ENCODE data around the gene CBL. TPM values are rescaled to one million over a fixed set of nuclear protein-coding genes. Genes with fewer than 3 reads are reported as not detected.
A peak's percentile ranks its signal among the peaks of the same experiment; 100 is the strongest.

Gene CBL
- total RNA-seq, 1 experiment from 2014 or later, result 56.4 TPM

GRCh38 chr11:119357074-119357473, 150.9 kb downstream of the CBL start:
- Histone ChIP-seq H2BK120ac (ENCODE audit: low read depth, low read length, poor library complexity, severe bottlenecking) (no peak overlapping the region), H3K4me2 (ENCODE audit: insufficient read depth, insufficient read length, low read length) (peak overlapping the region; percentile 65), H3K4ac (ENCODE audit: low read depth, low read length) (no peak overlapping the region), H4K20me1 (ENCODE audit: control insufficient read depth, insufficient read depth, insufficient read length) (peaks cover 4% of the 10 kb centered on the region), H3K9me3 (ENCODE audit: control insufficient read depth, low read depth, low read length) (no peaks in the 10 kb centered on the region), H2AK5ac (ENCODE audit: insufficient read length, low read length) (no peak overlapping the region), H2AFZ (ENCODE audit: low read length) (no peak overlapping the region), H3K79me2 (ENCODE audit: insufficient read depth, low read length) (no peaks in the 10 kb centered on the region), H3K27me3 (ENCODE audit: insufficient read depth, low read length) (no peaks in the 10 kb centered on the region), H2BK15ac (ENCODE audit: low read depth, low read length) (no peak overlapping the region), H3T11ph (ENCODE audit: low read length) (no peak overlapping the region), H3K14ac (ENCODE audit: insufficient read depth, low read length) (no peak overlapping the region), H3K23me2 (ENCODE audit: insufficient read length, low read depth, low read length, poor library complexity, severe bottlenecking) (peaks cover 6% of the 10 kb centered on the region), H2BK20ac (ENCODE audit: low read depth, low read length, poor library complexity, severe bottlenecking) (no peak overlapping the region), H4K91ac (ENCODE audit: insufficient read length, low read depth, low read length) (no peak overlapping the region), H3K18ac (ENCODE audit: insufficient read length, low read depth, low read length) (no peak overlapping the region), H3K27ac (ENCODE audit: insufficient read length, low read depth, low read length) (no peak overlapping the region), H2BK12ac (ENCODE audit: insufficient read length, low read depth, low read length) (no peak overlapping the region), H3K9ac (ENCODE audit: extremely low read depth, insufficient read length, low read length) (no peak overlapping the region), H4K5ac (ENCODE audit: insufficient read length, low read depth, low read length) (no peak overlapping the region), H3K23ac (ENCODE audit: insufficient read length, low read depth, low read length) (no peak overlapping the region), H3K4me1 (ENCODE audit: insufficient read depth, low read length) (peaks cover 7% of the 10 kb centered on the region), H3K79me1 (ENCODE audit: insufficient read depth, low read depth, low read length, poor library complexity, severe bottlenecking) (no peaks in the 10 kb centered on the region), H2BK5ac (ENCODE audit: insufficient read length, low read length) (no peak overlapping the region), H4K8ac (replicated peaks; ENCODE audit: insufficient read length, low read depth, low read length) (no peak overlapping the region), H3K56ac (ENCODE audit: insufficient read length, low read depth, low read length) (no peak overlapping the region)
- H3K36me3 Mint-ChIP-seq (ENCODE audit: insufficient read depth in 1 of 3, low read depth in 3 of 3), result peaks cover 13 to 27% (median 24%) of the 10 kb centered on the region in 3 experiments; a peak in 6 of 7 replicates
- TF ChIP-seq CTCF (conservative IDR thresholded peaks at IDR 0.05), result no peak
- WGBS (ENCODE audit: extremely low coverage, insufficient read length, low lambda C conversion rate), result no CpG with 5 or more reads among the region's 13 CpGs
- H3K4me3 Mint-ChIP-seq, result peak overlapping the region; percentile 18 to 47; a peak in 3 of 5 replicates
- DNase-seq, result no peak
- H3K9me3 Mint-ChIP-seq, result no peaks in the 10 kb centered on the region
- peaks cover 50% of the 10 kb centered on the region for H3K27me3 Mint-ChIP-seq (ENCODE audit: low read depth)
- no peak overlapping the region for H3K27ac Mint-ChIP-seq
- peaks cover 38 to 40% of the 10 kb centered on the region in 2 experiments for H3K4me1 Mint-ChIP-seq

Small RNA genes within 50 kb of the gene (microRNA-seq; reads per million reads assigned to microRNA genes)
- not detected for gene MIR6756 (ENCODE audit: borderline microRNAs expressed)

Other genes starting within 250 kb of the CBL start
- not detected in 2 replicates for gene FOXR1, start 234.6 kb upstream of the CBL start, total RNA-seq (2021)
- 51.2 and 55.2 TPM in 2 replicates for gene CENATAC, start 208.2 kb upstream of the CBL start, total RNA-seq (2021)
- gene RPS25, start 188.0 kb upstream of the CBL start, total RNA-seq (2021), result 1,450 and 1,453 TPM in 2 replicates
- gene TRAPPC4, start 187.6 kb upstream of the CBL start, total RNA-seq (2021), result 82.8 TPM in 2 replicates
- gene SLC37A4, start 175.5 kb upstream of the CBL start, total RNA-seq (2021), result 41.0 and 42.0 TPM in 2 replicates
- gene HYOU1, start 149.1 kb upstream of the CBL start, total RNA-seq (2021), result 228 and 234 TPM in 2 replicates
- 17.5 and 18.6 TPM in 2 replicates for gene VPS11, start 138.5 kb upstream of the CBL start, total RNA-seq (2021)
- 57.2 and 57.7 TPM in 2 replicates for gene HMBS, start 121.5 kb upstream of the CBL start, total RNA-seq (2021)
- gene DPAGT1, start 104.5 kb upstream of the CBL start, total RNA-seq (2021), result 43.6 and 44.5 TPM in 2 replicates
- gene C2CD2L, start 99.0 kb upstream of the CBL start, total RNA-seq (2021), result 5.5 and 5.6 TPM in 2 replicates
- gene HINFP, start 84.8 kb upstream of the CBL start, total RNA-seq (2021), result 42.1 and 42.4 TPM in 2 replicates
- gene ABCG4, start 57.3 kb upstream of the CBL start, total RNA-seq (2021), result 0.68 and 1.2 TPM in 2 replicates
- gene NLRX1, start 37.6 kb upstream of the CBL start, total RNA-seq (2021), result 17.2 and 18.2 TPM in 2 replicates
- 0.39 TPM in 1 of 2 replicates, not detected in the other for gene NHERF4, start 20.9 kb upstream of the CBL start, total RNA-seq (2021)
- gene MCAM, start 110.8 kb downstream of the CBL start, total RNA-seq (2021), result 21.5 and 23.3 TPM in 2 replicates
- gene RNF26, start 128.2 kb downstream of the CBL start, total RNA-seq (2021), result 56.2 and 57.6 TPM in 2 replicates
- gene C1QTNF5, start 134.5 kb downstream of the CBL start, total RNA-seq (2021), result 0.33 and 0.59 TPM in 2 replicates
- gene MFRP, start 140.4 kb downstream of the CBL start, total RNA-seq (2021), result not detected in 2 replicates
- gene USP2, start 175.4 kb downstream of the CBL start, total RNA-seq (2021), result 5.7 and 7.6 TPM in 2 replicates
- gene THY1, start 216.8 kb downstream of the CBL start, total RNA-seq (2021), result 176 and 184 TPM in 2 replicates

All from H9 (cell line).